GM12878 (cell line): ENCODE measurements around the gene AGAP3. TPM values are rescaled to one million over a fixed set of nuclear protein-coding genes. Genes with fewer than 3 reads are reported as not detected.

Experiments
- BMI1 ChIP-seq: fragments of 450-650 bp; IDR thresholded peaks from 2 replicates; pipeline ENCODE4 v1.6.1; 2016; ENCODE audit warnings: mild to moderate bottlenecking, moderate library complexity, borderline replicate concordance
- CBFB ChIP-seq: IDR thresholded peaks from 2 replicates; pipeline ENCODE4 v1.6.1; 2016; ENCODE audit warnings: antibody characterized with exemption, low read depth
- CBX3 ChIP-seq: fragments of 200-600 bp; sonication (generic); IDR thresholded peaks from 2 replicates; pipeline ENCODE4 v1.6.1; 2016; ENCODE audit warnings: low read depth, borderline replicate concordance
- CHD2 ChIP-seq: IDR thresholded peaks from 2 replicates; pipeline ENCODE4 v1.6.1; 2011; ENCODE audit warnings: low read depth, low read length, improper control_type of control experiment, borderline replicate concordance
- CREM ChIP-seq: IDR thresholded peaks from 2 replicates; pipeline ENCODE4 v1.6.1; 2014; ENCODE audit warnings: antibody characterized with exemption, low read depth
- E2F4 ChIP-seq: IDR thresholded peaks from 2 replicates; pipeline ENCODE4 v1.6.1; 2012; ENCODE audit warnings: low read depth, low read length, improper control_type of control experiment
- EED ChIP-seq: sonication (generic); IDR thresholded peaks from 2 replicates; pipeline ENCODE4 v1.6.1; 2016; ENCODE audit warnings: antibody characterized with exemption, low read depth
- GATAD2B ChIP-seq: fragments of 450-650 bp; conservative IDR thresholded peaks from 2 replicates; pipeline ENCODE4 v1.6.1; 2017; ENCODE audit warnings: low read depth, mild to moderate bottlenecking, moderate library complexity
- HCFC1 ChIP-seq: fragments of 150-350 bp; IDR thresholded peaks from 2 replicates; pipeline ENCODE4 v1.6.1; 2014; ENCODE audit warnings: low read length
- IKZF1 ChIP-seq: fragments of 450-650 bp; conservative IDR thresholded peaks from 2 replicates; pipeline ENCODE4 v1.6.1; 2017; ENCODE audit warnings: antibody characterized with exemption, mild to moderate bottlenecking
- IRF5 ChIP-seq: fragments of 450-650 bp; IDR thresholded peaks from 2 replicates; pipeline ENCODE4 v1.6.1; 2017; ENCODE audit warnings: borderline replicate concordance
- MAX ChIP-seq: IDR thresholded peaks from 2 replicates; pipeline ENCODE4 v1.6.1; 2012; ENCODE audit warnings: low read depth, low read length, improper control_type of control experiment
- MLLT1 ChIP-seq: fragments of 450-650 bp; IDR thresholded peaks from 2 replicates; pipeline ENCODE4 v1.6.1; 2016; ENCODE audit warnings: mild to moderate bottlenecking
- MXI1 ChIP-seq: fragments of 150-350 bp; IDR thresholded peaks from 2 replicates; pipeline ENCODE4 v1.6.1; 2011; ENCODE audit warnings: low read depth, mild to moderate bottlenecking, inconsistent platforms, low read length, improper control_type of control experiment
- NFYA ChIP-seq: IDR thresholded peaks from 2 replicates; pipeline ENCODE4 v1.6.1; 2011; ENCODE audit warnings: low read depth, mild to moderate bottlenecking, low read length, improper control_type of control experiment, borderline replicate concordance
- NR2C1 ChIP-seq: fragments of 450-650 bp; IDR thresholded peaks from 2 replicates; pipeline ENCODE4 v1.6.1; 2017; ENCODE audit warnings: antibody characterized with exemption, mild to moderate bottlenecking, moderate library complexity
- NR2F1 ChIP-seq: fragments of 450-650 bp; conservative IDR thresholded peaks from 2 replicates; pipeline ENCODE4 v1.6.1; 2017; ENCODE audit warnings: mild to moderate bottlenecking
- RELA ChIP-seq: fragments of 450-650 bp; IDR thresholded peaks from 2 replicates; pipeline ENCODE4 v1.8.0; 2014; ENCODE audit warnings: borderline replicate concordance; ENCODE audit not compliant: partially characterized antibody
- SMARCA5 ChIP-seq: fragments of 450-650 bp; IDR thresholded peaks from 2 replicates; pipeline ENCODE4 v1.6.1; 2017; ENCODE audit warnings: mild to moderate bottlenecking
- SREBF2 ChIP-seq: IDR thresholded peaks from 2 replicates; pipeline ENCODE4 v1.6.1; 2012; ENCODE audit warnings: mild to moderate bottlenecking, low read length
- TARDBP ChIP-seq: IDR thresholded peaks from 2 replicates; pipeline ENCODE4 v1.6.1; 2016; ENCODE audit warnings: borderline replicate concordance
- ZBED1 ChIP-seq: IDR thresholded peaks from 2 replicates; pipeline ENCODE4 v1.6.1; 2016; ENCODE audit warnings: borderline replicate concordance
- ZBTB11 ChIP-seq: fragments of 450-650 bp; formaldehyde crosslinking; IDR thresholded peaks from 2 replicates; pipeline ENCODE4 v1.5.0; 2022; ENCODE audit warnings: mild to moderate bottlenecking, missing genetic modification characterization
- polyA plus RNA-seq, 11 experiments: library from polyadenylated mRNA; depleted of rRNA in 4 of 11; unstranded in 6 of 11; stranded (reverse) in 5 of 11; fragments of >200 nt; fragmentation: Nextera tagmentation in 4 of 11; fragmentation: Illumina TruSeq in 1 of 11; extraction: Ambion mirVana in 4 of 11; extraction: Trizol in 1 of 11; gene quantifications; 1 replicate in 1 of 11; 2 replicates in 10 of 11; pipeline versions ENCODE4 v1.2.1 to v1.2.3, GENCODE V29; 2011 to 2016; ENCODE audit warnings: inconsistent platforms in 2 of 11, missing spikeins in 2 of 11, low read depth in 1 of 11
- total RNA-seq, 4 experiments: library from RNA; depleted of rRNA in 3 of 4; stranded (reverse); fragments of >200 nt in 3 of 4; fragmentation: Illumina TruSeq in 1 of 4; extraction: Trizol in 1 of 4; gene quantifications; 2 replicates each; pipeline versions ENCODE4 v1.2.1 to v1.2.3, GENCODE V29; 2013 to 2021

The AGAP3 gene
- total and polyA plus RNA-seq, 10 of the 15 experiments (the other 5 are each of a cell fraction or from before 2014, with no cell fraction given), result 1.8 to 68.1 (median 15.7) TPM

GRCh38 chr7:151057989-151058780, 28.1 kb upstream of the AGAP3 start (continued):
- TF ChIP-seq ZBTB11 (CRISPR knock-in tag), result no peak
- 0 out of 2 replicates have a peak, but pooled peaks have one; percentile 26 for TF ChIP-seq E2F4
- no peak for TF ChIP-seq BMI1
- TF ChIP-seq GATAD2B, result 0 out of 2 replicates have a peak, but pooled peaks have one; percentile 43
- TF ChIP-seq SREBF2, result no peak
- no peak for TF ChIP-seq CBX3
- no peak for TF ChIP-seq IRF5
- TF ChIP-seq NR2C1, result peak; percentile 64
- peak; percentile 69 for TF ChIP-seq MXI1
- TF ChIP-seq CREM, result peak; percentile 94
- TF ChIP-seq NFYA, result no peak
- TF ChIP-seq EED, result no peak
- TF ChIP-seq HCFC1, result peak; percentile 99
- peak; percentile 73 for TF ChIP-seq CHD2
- TF ChIP-seq SMARCA5, result no peak
- peak; percentile 75 for TF ChIP-seq NR2F1
- TF ChIP-seq RELA, result peak; percentile 29
- peak; percentile 63; the same call in 1 of the 2 replicates for TF ChIP-seq TARDBP
- peak; percentile 99 for TF ChIP-seq IKZF1
- TF ChIP-seq MLLT1, result peak; percentile 66; the same call in 1 of the 2 replicates
- TF ChIP-seq CBFB, result peak; percentile 40; the same call in 1 of the 2 replicates
- no peak for TF ChIP-seq ZBED1
- 0 out of 2 replicates have a peak, but pooled peaks have one; percentile 20 for TF ChIP-seq MAX
